Measurements from ENCODE around the gene CAPN12. TPM values are rescaled to one million over a fixed set of nuclear protein-coding genes. Genes with fewer than 3 reads are reported as not detected.

The CAPN12 gene
- total RNA-seq, 1 donor from 2014 or later: not detected

- no peak overlapping the region for H3K27ac ChIP-seq
- H3K27me3 ChIP-seq: no peaks in the 10 kb centered on the region
- no peaks in the 10 kb centered on the region for H3K4me1 ChIP-seq
- intact Hi-C loops (cut with DNase I): no loop called here
- H3K36me3 ChIP-seq: no peaks in the 10 kb centered on the region
- H3K9me3 ChIP-seq: no peaks in the 10 kb centered on the region
- H3K4me3 ChIP-seq: no peak overlapping the region
- TF ChIP-seq CTCF (IDR thresholded peaks at IDR 0.05): no peak
- no peak for DNase-seq (ENCODE audit: low spot score in 2 of 2)
Observed at GRCh38 chr19:38742906-38743305, 1.4 kb downstream of the CAPN12 start.

- no peaks in the 10 kb centered on the region for H3K36me3 ChIP-seq
- no peak overlapping the region for H3K4me3 ChIP-seq
- no peak for DNase-seq (ENCODE audit: low spot score in 2 of 2)
- intact Hi-C loops (cut with DNase I): no loop called here
- TF ChIP-seq CTCF (IDR thresholded peaks at IDR 0.05): no peak
- no peaks in the 10 kb centered on the region for H3K9me3 ChIP-seq
- no peak overlapping the region for H3K27ac ChIP-seq
- H3K4me1 ChIP-seq: no peaks in the 10 kb centered on the region
- no peaks in the 10 kb centered on the region for H3K27me3 ChIP-seq
Observed at GRCh38 chr19:38742296-38742695, 2.0 kb downstream of the CAPN12 start.

GRCh38 chr19:38741670-38742069 is 2.6 kb downstream of the CAPN12 start:
- Histone ChIP-seq H3K27me3 (no peaks in the 10 kb centered on the region), H3K4me3 (no peak overlapping the region), H3K4me1 (no peaks in the 10 kb centered on the region), H3K36me3 (no peaks in the 10 kb centered on the region), H3K9me3 (no peaks in the 10 kb centered on the region), H3K27ac (no peak overlapping the region)
- intact Hi-C loops (cut with DNase I): no loop called here
- DNase-seq (ENCODE audit: low spot score in 2 of 2): no peak
- no peak for TF ChIP-seq CTCF (IDR thresholded peaks at IDR 0.05)

- H3K36me3 ChIP-seq: no peaks in the 10 kb centered on the region
- intact Hi-C loops (cut with DNase I): no loop called here
- no peak for DNase-seq (ENCODE audit: low spot score in 2 of 2)
- no peaks in the 10 kb centered on the region for H3K27me3 ChIP-seq
- no peaks in the 10 kb centered on the region for H3K9me3 ChIP-seq
- no peak for TF ChIP-seq CTCF (IDR thresholded peaks at IDR 0.05)
- H3K27ac ChIP-seq: no peak overlapping the region
- peaks cover 5 to 7% of the 10 kb centered on the region in 2 donors for H3K4me1 ChIP-seq
- H3K4me3 ChIP-seq: no peak overlapping the region
Observed at GRCh38 chr19:38740932-38741331, 3.3 kb downstream of the CAPN12 start.

DNA sequence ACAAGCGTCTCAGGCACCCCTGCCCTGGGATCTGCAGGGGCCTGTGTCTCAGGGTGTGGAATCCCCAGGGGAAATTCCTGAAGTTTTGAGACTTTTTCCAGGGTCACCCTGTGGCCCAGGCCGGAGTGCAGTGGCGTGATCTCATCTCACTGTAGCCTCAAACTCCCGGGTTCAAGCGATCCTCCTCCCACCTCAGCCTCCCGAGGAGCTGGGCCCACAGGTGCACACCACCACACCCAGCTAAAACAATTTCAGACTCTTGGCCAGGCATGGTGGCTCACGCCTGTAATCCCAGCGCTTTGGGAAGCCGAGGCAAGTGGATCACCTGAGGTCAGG is 4.0 kb downstream of the CAPN12 start:
- Histone ChIP-seq H3K36me3 (no peaks in the 10 kb centered on the region), H3K27me3 (no peaks in the 10 kb centered on the region), H3K4me1 (peaks cover 6 to 9% of the 10 kb centered on the region in 2 donors), H3K27ac (no peak overlapping the region), H3K9me3 (no peaks in the 10 kb centered on the region), H3K4me3 (no peak overlapping the region)
- intact Hi-C loops (cut with DNase I): no loop called here
- TF ChIP-seq CTCF (IDR thresholded peaks at IDR 0.05): no peak
- DNase-seq (ENCODE audit: low spot score in 2 of 2): no peak

All from ascending aorta (tissue), 2 donors.